Calu3 (cell line): ENCODE measurements around the gene PSME3. TPM values are rescaled to one million over a fixed set of nuclear protein-coding genes. Genes with fewer than 3 reads are reported as not detected.
"Not testable (repeated sequence)": the region's sequence is repeated elsewhere in the genome, so short reads cannot be mapped to it uniquely, and the experiment has no call there.

Experiments
- BruUV-seq: library from RNA; stranded (reverse); fragments of 400-500 nt; replicated peaks from 2 replicates; lab custom pipeline; 2021; lab: Mats Ljungman, UMichigan
- CTCF ChIA-PET: fragments of 300-600 bp; sonication (Branson Sonifier 250); formaldehyde crosslinking; loops from one replicate; lab custom pipeline; 2022; ENCODE audit warnings: antibody characterized with exemption; lab: Charles Lee
- DNase-seq: peaks from one replicate; pipeline ENCODE4 v3.0.0; 2022
- H3K27ac Mint-ChIP-seq: one replicate; pipeline ENCODE4 v1.8.0; 2022; ENCODE audit warnings: mixed read lengths; ENCODE audit not compliant: unreplicated experiment
- H3K27me3 Mint-ChIP-seq: one replicate; pipeline ENCODE4 v1.8.0; 2022; ENCODE audit warnings: mixed read lengths; ENCODE audit not compliant: unreplicated experiment
- H3K36me3 Mint-ChIP-seq: one replicate; pipeline ENCODE4 v1.8.0; 2022; ENCODE audit warnings: mild to moderate bottlenecking, moderate library complexity, mixed read lengths; ENCODE audit not compliant: insufficient read depth, unreplicated experiment
- H3K4me1 Mint-ChIP-seq: one replicate; pipeline ENCODE4 v1.8.0; 2022; ENCODE audit warnings: mild to moderate bottlenecking, low read depth, mixed read lengths; ENCODE audit not compliant: unreplicated experiment
- H3K4me3 Mint-ChIP-seq: one replicate; pipeline ENCODE4 v1.8.0; 2022; ENCODE audit warnings: mild to moderate bottlenecking, low read depth, moderate library complexity, mixed read lengths; ENCODE audit not compliant: unreplicated experiment
- H3K9me3 Mint-ChIP-seq: one replicate; pipeline ENCODE4 v1.8.0; 2022; ENCODE audit warnings: low read depth, mixed read lengths; ENCODE audit not compliant: unreplicated experiment
- CTCF ChIP-seq: fragments of 200-600 bp; IDR thresholded peaks from one replicate; pipeline ENCODE4 v1.8.0; 2022; ENCODE audit warnings: antibody characterized with exemption; ENCODE audit not compliant: unreplicated experiment
- intact Hi-C: fragments of 100-400 bp; cut with micrococcal nuclease; formaldehyde crosslinking; loops from one replicate; pipeline ENCODE4 v1.10.0; 2022; ENCODE audit not compliant: unreplicated experiment
- total RNA-seq: library from RNA; stranded (reverse); gene quantifications from 2 replicates; pipeline ENCODE4 v1.2.3, GENCODE V29; 2022

Gene PSME3
- total RNA-seq, 1 experiment from 2014 or later = 238 TPM

- intact Hi-C loops = no loop called here
- CTCF ChIA-PET = interaction anchor here (0.5 to 1.6 kb wide), 2 partner anchors 14 to 38 kb away, joined by 4 to 7 read pairs; no protein-coding TSS in a partner anchor
- Mint-ChIP-seq H3K27me3 (peaks cover 70% of the 10 kb centered on the region), H3K9me3 (no peaks in the 10 kb centered on the region), H3K4me3 (no peak overlapping the region), H3K27ac (no peak overlapping the region), H3K36me3 (no peaks in the 10 kb centered on the region), H3K4me1 (peaks cover 17% of the 10 kb centered on the region)
- no peak for TF ChIP-seq CTCF
- no TSS peak for BruUV-seq
- no peak for DNase-seq
Observed at GRCh38 chr17:42880776-42881310, 47.6 kb downstream of the PSME3 start.

- BruUV-seq, intact Hi-C loops, DNase-seq, H3K36me3 Mint-ChIP-seq, H3K9me3 Mint-ChIP-seq, H3K27ac Mint-ChIP-seq, H3K4me3 Mint-ChIP-seq: not testable (repeated sequence)
- Mint-ChIP-seq H3K4me1 (peaks cover 17% of the 10 kb centered on the region), H3K27me3 (peaks cover 61% of the 10 kb centered on the region)
- CTCF ChIA-PET = interaction anchor here (1.6 kb wide), 1 partner anchor 13 kb away, joined by 7 read pairs; no protein-coding TSS in a partner anchor
Observed at GRCh38 chr17:42881706-42882105, 48.5 kb downstream of the PSME3 start.

- BruUV-seq = no TSS peak
- TF ChIP-seq CTCF = no peak
- Mint-ChIP-seq H3K27ac (no peak overlapping the region), H3K4me3 (no peak overlapping the region), H3K27me3 (peaks cover 56% of the 10 kb centered on the region), H3K36me3 (no peaks in the 10 kb centered on the region), H3K9me3 (no peaks in the 10 kb centered on the region), H3K4me1 (peaks cover 14% of the 10 kb centered on the region)
- CTCF ChIA-PET = interaction anchor here (1.6 kb wide), 1 partner anchor 13 kb away, joined by 7 read pairs; no protein-coding TSS in a partner anchor
- DNase-seq = no peak
- intact Hi-C loops = no loop called here
Observed at GRCh38 chr17:42882166-42882565, 49.0 kb downstream of the PSME3 start.

- TF ChIP-seq CTCF = no peak
- H3K4me1 Mint-ChIP-seq = no peaks in the 10 kb centered on the region
- no peak for DNase-seq
- no peaks in the 10 kb centered on the region for H3K9me3 Mint-ChIP-seq
- H3K36me3 Mint-ChIP-seq = no peaks in the 10 kb centered on the region
- no peak overlapping the region for H3K4me3 Mint-ChIP-seq
- no peak overlapping the region for H3K27ac Mint-ChIP-seq
- BruUV-seq = no TSS peak
- intact Hi-C loops = no loop called here
- CTCF ChIA-PET = no interaction called here
- H3K27me3 Mint-ChIP-seq = peaks cover 38% of the 10 kb centered on the region
Observed at GRCh38 chr17:42883802-42884558, 50.8 kb downstream of the PSME3 start.

GRCh38 chr17:42885806-42886205 lies 52.6 kb downstream of the PSME3 start:
- CTCF ChIA-PET = interaction anchor here (0.6 kb wide), 1 partner anchor 29 kb away, joined by 3 read pairs; no protein-coding TSS in a partner anchor
- H3K4me3 Mint-ChIP-seq, H3K36me3 Mint-ChIP-seq, intact Hi-C loops, BruUV-seq, H3K9me3 Mint-ChIP-seq, H3K27ac Mint-ChIP-seq, DNase-seq, H3K4me1 Mint-ChIP-seq: not testable (repeated sequence)
- peaks cover 20% of the 10 kb centered on the region for H3K27me3 Mint-ChIP-seq
